Tibial nerve (tissue), 4 donors: Measurements from ENCODE around the gene MEGF10.

Source experiments
- EP300 ChIP-seq, 2 donors: sonication (generic); formaldehyde crosslinking; IDR thresholded peaks; one replicate each; pipeline ENCODE4 v1.6.1; 2017; ENCODE audit warnings: antibody characterized with exemption in 2 of 2, mild to moderate bottlenecking in 1 of 2
- POLR2A ChIP-seq, 2 donors: fragments of 450-650 bp; IDR thresholded peaks; one replicate each; pipeline ENCODE4 v1.6.1; 2017; ENCODE audit warnings: antibody characterized with exemption in 2 of 2, mild to moderate bottlenecking in 2 of 2, moderate library complexity in 2 of 2
- TF ChIP-seq, protein P1 (sequence below), 5 experiments: fragments of 200-600 bp in 3 of 5; fragments of 450-650 bp in 2 of 5; sonication (generic) in 3 of 5; IDR thresholded peaks; one replicate each; pipeline ENCODE4 v1.5.1; 2016 to 2019; ENCODE audit warnings: antibody characterized with exemption in 5 of 5, mild to moderate bottlenecking in 3 of 5, moderate library complexity in 2 of 5

DNA sequence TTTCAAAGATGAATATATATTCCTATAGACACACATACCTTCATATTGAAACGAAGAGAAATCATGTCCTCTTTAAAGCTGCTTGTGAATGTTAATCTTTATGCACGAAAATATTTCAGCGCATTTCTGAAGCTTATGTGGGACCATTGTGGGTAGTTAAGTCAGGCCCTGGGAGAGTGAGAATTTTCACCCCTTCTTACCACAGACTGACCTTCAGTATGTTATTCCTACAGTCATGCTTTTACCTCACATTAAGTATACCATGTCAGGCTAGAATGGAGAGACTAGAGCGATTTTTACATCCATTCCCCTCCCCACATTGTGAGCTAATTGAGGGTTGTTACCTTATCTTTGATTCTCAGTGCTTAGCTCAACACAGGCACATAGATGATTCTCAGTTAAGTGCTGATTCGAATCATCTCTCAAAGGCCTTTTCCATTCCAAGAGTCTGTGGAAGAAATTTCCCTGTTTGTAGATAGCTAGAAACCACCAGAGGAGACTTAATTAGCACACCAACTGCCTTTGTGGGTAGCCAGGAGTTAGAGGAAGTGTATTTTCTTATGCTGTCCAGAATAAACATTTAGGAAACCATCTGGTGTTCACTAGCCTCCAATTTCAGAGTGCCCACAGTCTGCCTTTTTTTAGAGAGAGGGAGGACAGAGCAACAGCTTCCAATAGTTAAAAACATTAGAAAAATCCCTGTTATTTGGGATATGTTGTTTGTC, 110.5 kb downstream of the MEGF10 start:
- TF ChIP-seq, protein P1, sequence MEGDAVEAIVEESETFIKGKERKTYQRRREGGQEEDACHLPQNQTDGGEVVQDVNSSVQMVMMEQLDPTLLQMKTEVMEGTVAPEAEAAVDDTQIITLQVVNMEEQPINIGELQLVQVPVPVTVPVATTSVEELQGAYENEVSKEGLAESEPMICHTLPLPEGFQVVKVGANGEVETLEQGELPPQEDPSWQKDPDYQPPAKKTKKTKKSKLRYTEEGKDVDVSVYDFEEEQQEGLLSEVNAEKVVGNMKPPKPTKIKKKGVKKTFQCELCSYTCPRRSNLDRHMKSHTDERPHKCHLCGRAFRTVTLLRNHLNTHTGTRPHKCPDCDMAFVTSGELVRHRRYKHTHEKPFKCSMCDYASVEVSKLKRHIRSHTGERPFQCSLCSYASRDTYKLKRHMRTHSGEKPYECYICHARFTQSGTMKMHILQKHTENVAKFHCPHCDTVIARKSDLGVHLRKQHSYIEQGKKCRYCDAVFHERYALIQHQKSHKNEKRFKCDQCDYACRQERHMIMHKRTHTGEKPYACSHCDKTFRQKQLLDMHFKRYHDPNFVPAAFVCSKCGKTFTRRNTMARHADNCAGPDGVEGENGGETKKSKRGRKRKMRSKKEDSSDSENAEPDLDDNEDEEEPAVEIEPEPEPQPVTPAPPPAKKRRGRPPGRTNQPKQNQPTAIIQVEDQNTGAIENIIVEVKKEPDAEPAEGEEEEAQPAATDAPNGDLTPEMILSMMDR (IDR thresholded peaks at IDR 0.05), result no peak
- no peak for TF ChIP-seq POLR2A (IDR thresholded peaks at IDR 0.05)
- no peak for TF ChIP-seq EP300 (IDR thresholded peaks at IDR 0.05)
